BE2C (cell line): Measurements from ENCODE around the gene ECHDC1.

ENCODE experiments used
- DNase-seq: peaks from one replicate; pipeline ENCODE4 v3.0.0-alpha.2; 2020
- H3K27me3 ChIP-seq: fragments of 250-450 bp; sonication (Bioruptor Pico); 2 replicates; pipeline ENCODE4 v1.5.1; 2020; ENCODE audit warnings: mild to moderate bottlenecking
- H3K36me3 ChIP-seq: fragments of 250-450 bp; sonication (Bioruptor Pico); 2 replicates; pipeline ENCODE4 v1.5.1; 2020; ENCODE audit warnings: mild to moderate bottlenecking
- H3K4me1 ChIP-seq: fragments of 250-450 bp; sonication (Bioruptor Pico); 2 replicates; pipeline ENCODE4 v1.5.1; 2020
- H3K4me3 ChIP-seq: 2 replicates; pipeline ENCODE4 v1.5.1; 2011; ENCODE audit warnings: low read depth, low read length
- H3K9me3 ChIP-seq: fragments of 250-450 bp; sonication (Bioruptor Pico); 2 replicates; pipeline ENCODE4 v1.5.1; 2020
- CTCF ChIP-seq: IDR thresholded peaks from 2 replicates; pipeline ENCODE4 v1.5.1; 2012; ENCODE audit warnings: mild to moderate bottlenecking, low read depth, low read length

ECHDC1 gene

GRCh38 chr6:127365874-127366273 lies 22.5 kb upstream of the ECHDC1 start:
- Histone ChIP-seq H3K4me1 (no peaks in the 10 kb centered on the region), H3K27me3 (no peaks in the 10 kb centered on the region), H3K4me3 (no peak overlapping the region), H3K9me3 (no peaks in the 10 kb centered on the region), H3K36me3 (no peaks in the 10 kb centered on the region)
- no peak for DNase-seq
- no peak for TF ChIP-seq CTCF

GRCh38 chr6:127352524-127352923 lies 9.1 kb upstream of the ECHDC1 start:
- Histone ChIP-seq H3K4me3 (no peak overlapping the region), H3K4me1 (no peaks in the 10 kb centered on the region), H3K36me3 (no peaks in the 10 kb centered on the region), H3K27me3 (no peaks in the 10 kb centered on the region), H3K9me3 (no peaks in the 10 kb centered on the region)
- DNase-seq, result no peak
- no peak for TF ChIP-seq CTCF

DNA sequence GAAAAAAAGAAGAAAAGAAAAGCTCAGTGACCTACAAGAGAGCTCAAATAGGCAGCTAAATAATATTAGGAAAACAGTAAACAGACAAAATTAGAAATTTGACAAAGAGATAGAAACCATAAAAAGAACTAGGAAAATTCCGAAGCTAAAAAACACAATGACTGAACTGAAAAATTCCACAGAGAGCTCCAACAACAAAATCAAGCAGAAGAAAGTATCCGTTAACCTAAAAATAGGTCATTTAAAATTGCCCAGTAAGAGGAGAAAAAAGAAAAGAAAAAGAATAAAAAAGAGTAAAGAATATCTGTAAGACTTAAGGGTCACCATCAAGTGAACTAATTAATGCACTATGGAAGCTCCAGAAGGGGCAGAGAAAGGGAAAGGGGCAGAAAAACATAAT lies 6.6 kb upstream of the ECHDC1 start:
- DNase-seq, result no peak

DNA sequence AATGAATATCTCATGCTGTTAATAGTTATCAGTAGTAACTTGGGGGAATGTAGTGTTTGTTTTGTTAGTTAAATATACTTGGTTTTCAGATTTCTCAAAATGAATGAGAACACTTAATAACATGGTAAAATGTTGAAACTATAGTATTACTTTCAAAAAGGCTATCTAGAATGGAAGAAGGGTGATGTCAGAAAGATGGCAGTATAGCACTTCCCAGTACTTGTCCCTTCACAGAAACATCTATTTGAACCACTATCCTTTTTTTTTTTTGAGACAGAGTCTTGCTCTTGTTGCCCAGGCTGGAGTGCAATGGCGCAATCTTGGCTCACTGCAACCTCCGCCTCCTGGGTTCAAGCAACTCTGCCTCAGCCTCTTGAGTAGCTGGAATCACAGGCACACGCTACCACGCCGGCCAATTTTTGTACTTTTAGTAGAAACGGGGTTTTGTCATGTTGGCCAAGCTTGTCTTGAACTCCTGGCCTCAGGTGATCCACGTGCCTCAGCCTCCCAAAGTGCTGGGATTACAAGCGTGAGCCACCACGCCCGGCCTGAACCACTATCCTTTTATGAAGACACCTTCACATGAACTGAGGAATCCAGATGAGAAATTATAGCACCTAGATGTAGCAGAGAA lies 4.7 kb upstream of the ECHDC1 start:
- Histone ChIP-seq H3K4me1 (no peaks in the 10 kb centered on the region), H3K27me3 (no peaks in the 10 kb centered on the region), H3K36me3 (no peaks in the 10 kb centered on the region), H3K9me3 (no peaks in the 10 kb centered on the region), H3K4me3 (no peak overlapping the region)
- DNase-seq, result no peak
- TF ChIP-seq CTCF, result no peak

More for the DNA sequence above, 6.6 kb upstream of the ECHDC1 start:
- Histone ChIP-seq H3K9me3 (no peaks in the 10 kb centered on the region), H3K4me3 (no peak overlapping the region), H3K4me1 (no peaks in the 10 kb centered on the region), H3K27me3 (no peaks in the 10 kb centered on the region), H3K36me3 (no peaks in the 10 kb centered on the region)
- no peak for TF ChIP-seq CTCF

DNA sequence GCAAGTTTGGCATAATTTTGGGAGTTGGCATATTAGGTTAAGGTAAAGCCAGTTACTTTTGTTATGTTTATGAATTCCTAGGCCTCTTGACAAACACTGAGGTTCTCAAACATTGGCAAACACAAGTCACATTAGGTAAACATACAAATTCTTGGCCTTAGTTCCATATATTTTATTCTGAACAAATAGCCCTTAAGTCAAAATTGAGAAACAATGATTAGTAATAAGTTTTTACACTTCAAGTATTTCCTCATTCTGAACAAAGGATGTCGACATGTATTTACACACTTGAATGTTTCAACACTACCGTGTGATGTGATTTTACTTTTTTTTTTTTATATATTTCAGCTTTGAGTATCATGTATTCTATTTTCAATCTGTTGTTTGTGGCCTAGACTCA lies 3.8 kb upstream of the ECHDC1 start:
- H3K36me3 ChIP-seq, result no peaks in the 10 kb centered on the region
- H3K4me3 ChIP-seq, result no peak overlapping the region
- peaks cover under 1% of the 10 kb centered on the region; the same call in 1 of the 2 replicates for H3K4me1 ChIP-seq
- no peaks in the 10 kb centered on the region for H3K9me3 ChIP-seq
- no peak for DNase-seq
- no peaks in the 10 kb centered on the region for H3K27me3 ChIP-seq
- TF ChIP-seq CTCF, result no peak

DNA sequence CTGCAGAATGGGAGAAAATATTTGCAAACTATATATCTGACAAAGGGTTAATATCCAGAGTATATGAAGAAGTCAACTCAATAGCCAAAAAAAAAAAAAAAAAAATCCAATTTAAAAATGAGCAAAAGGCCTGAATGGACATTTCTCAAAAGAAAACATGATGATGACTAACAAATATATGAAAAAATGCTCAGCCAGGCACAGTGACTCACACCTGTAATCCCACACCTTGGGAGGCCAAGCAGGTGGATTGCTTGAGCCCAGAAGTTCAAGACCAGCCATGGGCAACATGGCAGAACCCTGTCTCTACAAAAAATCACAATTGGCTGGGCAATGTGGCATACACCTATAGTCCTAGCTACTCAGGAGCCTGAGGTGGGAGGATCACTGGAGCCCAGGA lies 2.1 kb upstream of the ECHDC1 start:
- Histone ChIP-seq H3K4me3 (no peak overlapping the region), H3K27me3 (no peaks in the 10 kb centered on the region), H3K4me1 (peaks cover 5% of the 10 kb centered on the region), H3K9me3 (no peaks in the 10 kb centered on the region), H3K36me3 (no peaks in the 10 kb centered on the region; the same call in 1 of the 2 replicates)
- DNase-seq, result no peak
- TF ChIP-seq CTCF, result no peak
